H1 (cell line): Measurements from ENCODE around the gene ATP6V1B1. TPM values are rescaled to one million over a fixed set of nuclear protein-coding genes. Genes with fewer than 3 reads are reported as not detected.

Experiments used
- CTCF ChIA-PET: fragments of 300-600 bp; sonication (Branson Sonifier 250); formaldehyde crosslinking; loops from one replicate; lab custom pipeline; 2021; ENCODE audit not compliant: partially characterized antibody; lab: Charles Lee
- POLR2A ChIA-PET: fragments of 300-600 bp; sonication (Branson Sonifier 250); formaldehyde crosslinking; loops from one replicate; lab custom pipeline; 2021; ENCODE audit warnings: inconsistent platforms; ENCODE audit not compliant: partially characterized antibody; lab: Charles Lee
- DNase-seq, 2 experiments: peaks; one replicate each; pipeline versions ENCODE4 v3.0.0 to v3.0.0-alpha.2; 2010 to 2022; ENCODE audit warnings: low spot score in 2 of 2, low read depth in 1 of 2, mixed read lengths in 1 of 2
- FAIRE-seq: peaks from 2 replicates; lab custom pipeline; 2011; peaks lifted over from hg19 to GRCh38; lab: Jason Lieb, UNC
- H2AFZ ChIP-seq: 2 replicates; pipeline ENCODE4 v1.8.1; 2012; ENCODE audit warnings: low read length, inconsistent platforms
- H2AK5ac ChIP-seq: 2 replicates; pipeline ENCODE4 v1.6.1; 2013; ENCODE audit warnings: low read depth, low read length
- H2BK120ac ChIP-seq: replicated peaks from 2 replicates; pipeline ENCODE3; 2013; ENCODE audit warnings: low read depth, low read length, inconsistent platforms
- H2BK12ac ChIP-seq: 2 replicates; pipeline ENCODE4 v1.6.1; 2013; ENCODE audit warnings: low read depth, low read length
- H2BK15ac ChIP-seq: 2 replicates; pipeline ENCODE4 v1.6.1; 2013; ENCODE audit warnings: low read length
- H2BK20ac ChIP-seq: 2 replicates; pipeline ENCODE4 v1.6.1; 2013; ENCODE audit warnings: low read length
- H2BK5ac ChIP-seq: 2 replicates; pipeline ENCODE4 v1.6.1; 2013; ENCODE audit warnings: low read depth, low read length
- H3K14ac ChIP-seq: 2 replicates; pipeline ENCODE4 v1.6.1; 2013; ENCODE audit warnings: inconsistent platforms; ENCODE audit not compliant: insufficient read length
- H3K18ac ChIP-seq: 2 replicates; pipeline ENCODE4 v1.6.1; 2013; ENCODE audit warnings: low read length; ENCODE audit errors: extremely low read depth
- H3K23ac ChIP-seq: 2 replicates; pipeline ENCODE4 v1.6.1; 2013; ENCODE audit warnings: inconsistent platforms; ENCODE audit not compliant: insufficient read length
- H3K23me2 ChIP-seq: 2 replicates; pipeline ENCODE4 v1.6.1; 2013; ENCODE audit warnings: low read depth, low read length
- H3K27ac ChIP-seq: 2 replicates; pipeline ENCODE4 v1.6.1; 2011; ENCODE audit warnings: low read depth, low read length, inconsistent platforms
- H3K27me3 ChIP-seq, 4 experiments: replicated peaks in 1 of 4; 1 replicate in 1 of 4; 2 replicates in 3 of 4; pipeline versions ENCODE4 v1.6.1 to v1.8.1; 2011 to 2013; ENCODE audit warnings: low read length in 3 of 4, mild to moderate bottlenecking in 3 of 4, inconsistent platforms in 2 of 4, mixed read lengths in 2 of 4, moderate library complexity in 1 of 4; ENCODE audit not compliant: control insufficient read depth in 3 of 4, insufficient read depth in 3 of 4; ENCODE audit errors: extremely low read depth in 1 of 4
- H3K36me3 ChIP-seq, 4 experiments: 2 replicates each; pipeline versions ENCODE4 v1.6.1 to v1.8.1; 2011 to 2013; ENCODE audit warnings: mild to moderate bottlenecking in 4 of 4, low read length in 3 of 4, moderate library complexity in 2 of 4, control low read depth in 1 of 4, inconsistent platforms in 1 of 4; ENCODE audit not compliant: insufficient read depth in 4 of 4, control insufficient read depth in 2 of 4
- H3K4ac ChIP-seq: replicated peaks from 2 replicates; pipeline ENCODE3; 2013; ENCODE audit warnings: low read length, low read depth, mixed read lengths, inconsistent platforms; ENCODE audit not compliant: insufficient read length
- H3K4me1 ChIP-seq, 4 experiments: replicated peaks in 1 of 4; 1 replicate in 1 of 4; 2 replicates in 3 of 4; pipeline versions ENCODE4 v1.6.1 to v1.8.1; 2011 to 2013; ENCODE audit warnings: low read length in 3 of 4, inconsistent platforms in 2 of 4, mixed read lengths in 1 of 4; ENCODE audit not compliant: insufficient read depth in 4 of 4, control insufficient read depth in 3 of 4
- H3K4me2 ChIP-seq, 2 experiments: 2 replicates each; pipeline versions ENCODE4 v1.6.1 to v1.8.1; 2011 to 2013; ENCODE audit warnings: low read depth in 2 of 2, low read length in 2 of 2, control low read depth in 1 of 2, inconsistent platforms in 1 of 2, mild to moderate bottlenecking in 1 of 2; ENCODE audit not compliant: insufficient read depth in 1 of 2
- H3K4me3 ChIP-seq, 4 experiments: fragments of 200-600, 300-600 bp in 1 of 4; sonication (generic), shearing (Covaris generic), sonication (Bioruptor Twin) in 1 of 4; 2 replicates each; pipeline versions ENCODE4 v1.5.1 to v1.8.1; 2011 to 2016; ENCODE audit warnings: low read length in 4 of 4, low read depth in 3 of 4, control low read depth in 2 of 4, inconsistent platforms in 2 of 4, mild to moderate bottlenecking in 2 of 4, mixed read lengths in 1 of 4, moderate library complexity in 1 of 4; ENCODE audit not compliant: insufficient read depth in 2 of 4; ENCODE audit errors: extremely low read depth in 1 of 4
- H3K56ac ChIP-seq: replicated peaks from 2 replicates; pipeline ENCODE3; 2013; ENCODE audit warnings: low read depth, mild to moderate bottlenecking, mixed read lengths, low read length, inconsistent platforms; ENCODE audit not compliant: insufficient read length
- H3K79me1 ChIP-seq: 2 replicates; pipeline ENCODE4 v1.6.1; 2013; ENCODE audit warnings: low read depth, low read length, control low read depth
- H3K79me2 ChIP-seq, 2 experiments: 2 replicates each; pipeline versions ENCODE4 v1.6.1 to v1.8.1; 2012 to 2013; ENCODE audit warnings: low read length in 2 of 2, mild to moderate bottlenecking in 2 of 2, inconsistent platforms in 1 of 2; ENCODE audit not compliant: insufficient read depth in 2 of 2, control insufficient read depth in 1 of 2
- H3K9ac ChIP-seq, 4 experiments: replicated peaks in 1 of 4; 1 replicate in 1 of 4; 2 replicates in 3 of 4; pipeline versions ENCODE4 v1.6.1 to v1.8.1; 2011 to 2013; ENCODE audit warnings: low read depth in 3 of 4, low read length in 3 of 4, control low read depth in 2 of 4, mild to moderate bottlenecking in 2 of 4, moderate library complexity in 2 of 4, inconsistent platforms in 1 of 4; ENCODE audit errors: extremely low read depth in 1 of 4
- H3K9me3 ChIP-seq, 2 experiments: 2 replicates each; pipeline versions ENCODE4 v1.6.1 to v1.8.1; 2012 to 2013; ENCODE audit warnings: mild to moderate bottlenecking in 2 of 2, moderate library complexity in 2 of 2, control low read depth in 1 of 2, inconsistent platforms in 1 of 2, low read depth in 1 of 2, low read length in 1 of 2, mixed read lengths in 1 of 2; ENCODE audit not compliant: insufficient read depth in 2 of 2
- H4K20me1 ChIP-seq, 2 experiments: replicated peaks in 1 of 2; 2 replicates each; pipeline versions ENCODE3 to v1.8.1; 2011 to 2013; ENCODE audit warnings: inconsistent platforms in 2 of 2, low read length in 2 of 2, mild to moderate bottlenecking in 1 of 2; ENCODE audit not compliant: insufficient read depth in 2 of 2, control insufficient read depth in 1 of 2
- H4K5ac ChIP-seq: 2 replicates; pipeline ENCODE4 v1.6.1; 2013; ENCODE audit warnings: low read length, low read depth, mixed read lengths, inconsistent platforms; ENCODE audit not compliant: insufficient read length
- H4K8ac ChIP-seq: 2 replicates; pipeline ENCODE4 v1.8.0; 2013; ENCODE audit warnings: mild to moderate bottlenecking, moderate library complexity, low read length, inconsistent platforms; ENCODE audit not compliant: insufficient read depth; ENCODE audit errors: extremely low read depth
- H4K91ac ChIP-seq: replicated peaks from 2 replicates; pipeline ENCODE3; 2013; ENCODE audit warnings: low read length, mixed read lengths, inconsistent platforms; ENCODE audit not compliant: insufficient read length
- BRCA1 ChIP-seq: IDR thresholded peaks from 2 replicates; pipeline ENCODE4 v1.6.1; 2012; ENCODE audit warnings: low read depth, low read length, improper control_type of control experiment
- GABPA ChIP-seq: IDR thresholded peaks from 2 replicates; pipeline ENCODE4 v1.6.1; 2011; ENCODE audit warnings: mild to moderate bottlenecking, low read length, moderate library complexity, borderline replicate concordance; ENCODE audit not compliant: insufficient read depth
- GTF2F1 ChIP-seq: IDR thresholded peaks from 2 replicates; pipeline ENCODE4 v1.6.1; 2012; ENCODE audit warnings: low read depth, low read length, improper control_type of control experiment, borderline replicate concordance
- HDAC6 ChIP-seq: IDR thresholded peaks from one replicate; pipeline ENCODE4 v1.7.1; 2012; ENCODE audit warnings: low read depth, mild to moderate bottlenecking, inconsistent platforms, low read length, moderate library complexity
- POLR2AphosphoS5 ChIP-seq: IDR thresholded peaks from 2 replicates; pipeline ENCODE4 v1.6.1; 2011; ENCODE audit warnings: low read depth, low read length
- RAD21 ChIP-seq, 2 experiments: IDR thresholded peaks in 1 of 2; conservative IDR thresholded peaks in 1 of 2; 2 replicates each; pipeline ENCODE4 v1.6.1; 2011; ENCODE audit warnings: low read depth in 2 of 2, low read length in 2 of 2, improper control_type of control experiment in 1 of 2, inconsistent platforms in 1 of 2, mild to moderate bottlenecking in 1 of 2, moderate library complexity in 1 of 2
- RNF2 ChIP-seq: fragments of 200-900, 300-1000 bp; sonication (generic); IDR thresholded peaks from 2 replicates; pipeline ENCODE4 v1.7.1; 2016; ENCODE audit warnings: borderline replicate concordance, low read depth, mild to moderate bottlenecking, antibody characterized with exemption, low read length; ENCODE audit not compliant: poor library complexity, severe bottlenecking; ENCODE audit errors: missing control alignments
- SRF ChIP-seq: IDR thresholded peaks from 2 replicates; pipeline ENCODE4 v1.6.1; 2011; ENCODE audit warnings: mild to moderate bottlenecking, low read depth, low read length, moderate library complexity
- YY1 ChIP-seq: IDR thresholded peaks from 2 replicates; pipeline ENCODE4 v1.6.1; 2011; ENCODE audit warnings: low read depth, mild to moderate bottlenecking, low read length
- WGBS, 2 experiments: shearing (Covaris generic) in 1 of 2; methylation state at CpG; one replicate each; pipeline versions ENCODE4 v1.1.6 to v1.1.7; 2013 to 2015; ENCODE audit warnings: low lambda C conversion rate in 2 of 2, mixed read lengths in 2 of 2, inconsistent platforms in 1 of 2, low coverage in 1 of 2, missing lambda C conversion rate in 1 of 2; ENCODE audit not compliant: insufficient replicate concordance in 2 of 2, insufficient coverage in 1 of 2, insufficient read length in 1 of 2; ENCODE audit errors: extremely low coverage in 1 of 2, missing lambda C conversion rate in 1 of 2; 5-methylcytosine and 5-hydroxymethylcytosine counted together
- polyA plus RNA-seq, 7 experiments: library from polyadenylated mRNA; depleted of rRNA in 3 of 7; stranded (reverse) in 5 of 7; unstranded in 2 of 7; fragments of >200 nt in 5 of 7; fragments of 200-250 nt in 2 of 7; gene quantifications; 1 replicate in 5 of 7; 2 replicates in 1 of 7; 4 replicates in 1 of 7; pipeline versions ENCODE4 v1.2.1 to v1.2.3, GENCODE V29; 2011 to 2013; ENCODE audit warnings: missing spikeins in 2 of 7, mixed read lengths in 2 of 7
- total RNA-seq: library from RNA; stranded (reverse); fragmentation: NEBNext Ultra II Directional; extraction: Animal tissue kit (Norgen Biotek cat#: 25700); gene quantifications from 2 replicates; pipeline ENCODE4 v1.2.1, GENCODE V29; 2021
- TF ChIP-seq, protein P1 (sequence below): IDR thresholded peaks from 2 replicates; pipeline ENCODE4 v1.6.1; 2011; ENCODE audit warnings: low read depth, mild to moderate bottlenecking, low read length; ENCODE audit not compliant: insufficient read depth

The ATP6V1B1 gene
- total and polyA plus RNA-seq, 2 of the 8 experiments (the other 6 are each of a cell fraction or from before 2014, with no cell fraction given) = not detected

GRCh38 chr2:70962885-70963878 lies 27.5 kb downstream of the ATP6V1B1 start:
- Histone ChIP-seq H3K18ac (no peak overlapping the region), H3K4me3 (no peak overlapping the region), H2BK20ac (no peak overlapping the region), H3K27ac (no peak overlapping the region), H3K56ac (no peak overlapping the region), H4K8ac (no peak overlapping the region), H2AFZ (no peak overlapping the region), H3K9ac (no peak overlapping the region), H2BK12ac (no peak overlapping the region), H3K4ac (no peak overlapping the region), H3K14ac (no peak overlapping the region), H3K23me2 (no peaks in the 10 kb centered on the region; the same call in 1 of the 2 replicates), H2BK15ac (no peak overlapping the region), H3K79me2 (no peaks in the 10 kb centered on the region), H3K9me3 (no peaks in the 10 kb centered on the region), H3K79me1 (no peaks in the 10 kb centered on the region), H4K5ac (no peak overlapping the region), H2AK5ac (peak overlapping the region; percentile 66; the same call in 1 of the 2 replicates), H2BK120ac (no peak overlapping the region), H3K27me3 (peaks cover 10 to 38% (median 28%) of the 10 kb centered on the region in 4 experiments), H3K23ac (no peak overlapping the region), H3K4me2 (no peak overlapping the region), H3K4me1 (no peaks in the 10 kb centered on the region; a peak in 1 of 7 replicates), H4K91ac (no peak overlapping the region), H4K20me1 (no peaks in the 10 kb centered on the region), H2BK5ac (no peak overlapping the region), H3K36me3 (no peaks in the 10 kb centered on the region)
- WGBS, 2 experiments = 82% methylated on average over 18 of the region's 18 CpGs; no CpG with 5 or more reads in 1 of the 2 experiments
- DNase-seq (no peak), FAIRE-seq (no peak)
- POLR2A ChIA-PET = interaction anchor here (1.2 to 1.4 kb wide), 2 partner anchors 9 to 25 kb away, joined by 3 to 5 read pairs; no protein-coding TSS in a partner anchor
- CTCF ChIA-PET = interaction anchor here (0.9 to 8.6 kb wide), 20 partner anchors 11 to 276 kb away, joined by 3 to 99 read pairs (median 5); partner anchors contain the start of genes ANKRD53 and ATP6V1B1
- TF ChIP-seq YY1 (no peak), HDAC6 (no peak), RNF2 (no peak), SRF (no peak), RAD21 (IDR thresholded peaks at IDR 0.05 in 1 of 2, conservative IDR thresholded peaks at IDR 0.05 in 1 of 2; ENCODE audit: low read depth in 2 of 2, low read length in 2 of 2) (no peak), GABPA (no peak), GTF2F1 (no peak), POLR2AphosphoS5 (no peak), BRCA1 (no peak)
- TF ChIP-seq, protein P1, sequence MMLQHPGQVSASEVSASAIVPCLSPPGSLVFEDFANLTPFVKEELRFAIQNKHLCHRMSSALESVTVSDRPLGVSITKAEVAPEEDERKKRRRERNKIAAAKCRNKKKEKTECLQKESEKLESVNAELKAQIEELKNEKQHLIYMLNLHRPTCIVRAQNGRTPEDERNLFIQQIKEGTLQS = no peak
